ENCODE measurements around the gene MRC2. TPM values are rescaled to one million over a fixed set of nuclear protein-coding genes. Genes with fewer than 3 reads are reported as not detected.

Gene MRC2
- total RNA-seq, 2 experiments from 2014 or later = 8.1 to 9.0 TPM

- ATAC-seq (no peak), DNase-seq (no peak)
- no peaks in the 10 kb centered on the region for H3K9me3 Mint-ChIP-seq
- peaks cover 52% of the 10 kb centered on the region for H3K36me3 Mint-ChIP-seq (ENCODE audit: low read depth)
- CTCF ChIA-PET = no interaction called here
- intact Hi-C loops (cut with micrococcal nuclease) = no loop called here
- no peak for TF ChIP-seq CTCF (IDR thresholded peaks at IDR 0.05)
- POLR2A ChIA-PET = interaction anchor here (0.8 kb wide), 1 partner anchor 18 kb away, joined by 3 read pairs; no protein-coding TSS in a partner anchor
- H3K4me1 Mint-ChIP-seq (ENCODE audit: low read depth) = peaks cover 7% of the 10 kb centered on the region
- no peak overlapping the region for H3K4me3 Mint-ChIP-seq
- no peak overlapping the region for H3K27ac Mint-ChIP-seq
- H3K27me3 Mint-ChIP-seq = no peaks in the 10 kb centered on the region
Observed at GRCh38 chr17:62596662-62597061, 30.8 kb upstream of the MRC2 start.

- intact Hi-C loops (cut with micrococcal nuclease) = no loop called here
- TF ChIP-seq CTCF (IDR thresholded peaks at IDR 0.05) = no peak
- CTCF ChIA-PET = no interaction called here
- Mint-ChIP-seq H3K27me3 (no peaks in the 10 kb centered on the region), H3K4me3 (no peak overlapping the region), H3K36me3 (ENCODE audit: low read depth) (peaks cover 52% of the 10 kb centered on the region), H3K4me1 (ENCODE audit: low read depth) (peaks cover 7% of the 10 kb centered on the region), H3K9me3 (no peaks in the 10 kb centered on the region), H3K27ac (no peak overlapping the region)
- POLR2A ChIA-PET = interaction anchor here (0.8 kb wide), 1 partner anchor 18 kb away, joined by 3 read pairs; no protein-coding TSS in a partner anchor
- no peak for DNase-seq
- no peak for ATAC-seq
Observed at GRCh38 chr17:62597150-62597549, 30.3 kb upstream of the MRC2 start.

GRCh38 chr17:62597920-62598319 lies 29.6 kb upstream of the MRC2 start:
- H3K27ac Mint-ChIP-seq = no peak overlapping the region
- TF ChIP-seq CTCF (IDR thresholded peaks at IDR 0.05) = no peak
- no peak for ATAC-seq
- no peaks in the 10 kb centered on the region for H3K27me3 Mint-ChIP-seq
- intact Hi-C loops (cut with micrococcal nuclease) = no loop called here
- peaks cover 7% of the 10 kb centered on the region for H3K4me1 Mint-ChIP-seq (ENCODE audit: low read depth)
- no peak for DNase-seq
- no peak overlapping the region for H3K4me3 Mint-ChIP-seq
- no peaks in the 10 kb centered on the region for H3K9me3 Mint-ChIP-seq
- POLR2A ChIA-PET = no interaction called here
- CTCF ChIA-PET = no interaction called here
- peaks cover 54% of the 10 kb centered on the region for H3K36me3 Mint-ChIP-seq (ENCODE audit: low read depth)

GRCh38 chr17:62599964-62600657 lies 27.4 kb upstream of the MRC2 start:
- TF ChIP-seq CTCF (IDR thresholded peaks at IDR 0.05) = no peak
- intact Hi-C loops (cut with micrococcal nuclease) = no loop called here
- Mint-ChIP-seq H3K27me3 (no peaks in the 10 kb centered on the region), H3K36me3 (ENCODE audit: low read depth) (peaks cover 49% of the 10 kb centered on the region), H3K4me3 (no peak overlapping the region), H3K4me1 (ENCODE audit: low read depth) (peaks cover 7% of the 10 kb centered on the region), H3K27ac (no peak overlapping the region), H3K9me3 (no peaks in the 10 kb centered on the region)
- no peak for DNase-seq
- CTCF ChIA-PET = no interaction called here
- POLR2A ChIA-PET = no interaction called here
- ATAC-seq = no peak

GRCh38 chr17:62600805-62601204 lies 26.7 kb upstream of the MRC2 start:
- Mint-ChIP-seq H3K4me3 (no peak overlapping the region), H3K27ac (no peak overlapping the region), H3K27me3 (no peaks in the 10 kb centered on the region), H3K4me1 (ENCODE audit: low read depth) (peaks cover 7% of the 10 kb centered on the region), H3K9me3 (no peaks in the 10 kb centered on the region), H3K36me3 (ENCODE audit: low read depth) (peaks cover 47% of the 10 kb centered on the region)
- no peak for TF ChIP-seq CTCF (IDR thresholded peaks at IDR 0.05)
- intact Hi-C loops (cut with micrococcal nuclease) = no loop called here
- POLR2A ChIA-PET = no interaction called here
- DNase-seq (no peak), ATAC-seq (no peak)
- CTCF ChIA-PET = interaction anchor here (1.4 kb wide), 1 partner anchor 12 kb away, joined by 4 read pairs; no protein-coding TSS in a partner anchor
